SH-SY5Y (cell line): Measurements from ENCODE around the gene TRMO.

ENCODE experiments used
- GATA2 ChIP-seq: IDR thresholded peaks from 2 replicates; pipeline ENCODE4 v1.6.1; 2011; ENCODE audit warnings: mild to moderate bottlenecking, low read depth, low read length
- GATA3 ChIP-seq: IDR thresholded peaks from 2 replicates; pipeline ENCODE4 v1.6.1; 2011; ENCODE audit warnings: low read depth, mild to moderate bottlenecking, low read length, moderate library complexity

DNA sequence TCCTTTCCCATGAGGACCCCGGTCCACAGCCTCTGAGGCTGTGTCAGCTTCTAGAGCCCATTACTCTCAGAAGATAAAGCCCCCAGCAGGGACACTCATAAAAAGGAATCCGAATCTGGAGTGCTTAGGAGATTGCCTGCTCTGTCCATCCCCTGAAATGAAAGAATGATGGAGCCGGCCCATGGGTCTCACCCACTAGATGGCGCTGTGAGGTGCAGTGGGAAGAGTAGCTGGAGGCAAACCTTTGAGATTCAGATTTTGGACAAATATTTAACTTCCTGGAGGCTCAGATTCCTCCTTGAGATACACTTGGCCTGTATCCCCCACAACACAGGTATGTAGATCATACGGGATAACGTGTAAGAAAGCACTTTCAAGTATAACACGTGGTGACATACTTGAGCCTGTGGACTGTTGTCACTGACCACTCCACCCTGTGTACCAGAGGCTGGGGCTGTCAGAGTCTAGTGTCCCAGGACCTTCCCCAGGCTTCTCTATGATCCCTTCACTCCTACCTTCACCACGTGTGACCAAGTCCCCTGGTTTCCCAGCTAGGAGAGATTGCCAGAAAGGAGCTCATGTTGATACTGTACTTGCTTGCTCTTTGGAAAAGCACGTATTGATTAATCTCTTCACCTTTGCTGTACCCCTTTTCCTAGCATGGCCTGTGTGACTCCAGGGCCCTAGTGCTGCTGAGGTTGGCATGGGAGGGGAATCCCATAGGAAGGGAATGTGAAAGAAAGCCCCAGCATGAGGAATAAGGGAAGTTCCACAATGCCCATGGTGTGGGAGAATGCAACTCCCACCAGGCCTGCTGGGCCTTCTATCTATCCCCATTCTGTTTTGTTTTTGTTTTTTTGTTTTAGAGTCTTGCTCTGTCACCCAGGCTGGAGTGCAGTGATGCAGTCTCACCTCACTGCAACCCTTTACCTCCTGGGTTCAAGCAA lies 32.1 kb downstream of the TRMO start:
- TF ChIP-seq GATA3, result no peak
- no peak for TF ChIP-seq GATA2
